Panc1 (cell line): Measurements from ENCODE around the gene ZNF428. TPM values are rescaled to one million over a fixed set of nuclear protein-coding genes. Genes with fewer than 3 reads are reported as not detected.

Source experiments
- ATAC-seq: fragments of 200-7000 bp; cut with Tn5 transposase; 2 replicates; pipeline ENCODE4 v1.9.1; 2020; ENCODE audit warnings: mild to moderate bottlenecking, moderate library complexity
- BruUV-seq: library from RNA; stranded (reverse); fragments of 400-500 nt; replicated peaks from 2 replicates; lab custom pipeline; 2021; lab: Mats Ljungman, UMichigan
- CTCF ChIA-PET: fragments of 300-600 bp; sonication (Branson Sonifier 250); formaldehyde crosslinking; loops from one replicate; lab custom pipeline; 2022; ENCODE audit warnings: antibody characterized with exemption; lab: Charles Lee
- POLR2A ChIA-PET: fragments of 300-600 bp; sonication (Branson Sonifier 250); formaldehyde crosslinking; loops from one replicate; lab custom pipeline; 2022; ENCODE audit warnings: antibody characterized with exemption; lab: Charles Lee
- DNase-seq: peaks from one replicate; pipeline ENCODE4 v3.0.0-alpha.2; 2010; ENCODE audit warnings: low read depth, low spot score
- H3K27ac ChIP-seq: 2 replicates; pipeline ENCODE4 v1.5.1; 2011; ENCODE audit warnings: mild to moderate bottlenecking, low read length, inconsistent platforms
- H3K27me3 ChIP-seq: fragments of 200-500 bp; sonication (Bioruptor generic); 2 replicates; pipeline ENCODE4 v1.6.0; 2014; ENCODE audit warnings: low read length, inconsistent platforms; ENCODE audit not compliant: control insufficient read depth, insufficient read depth
- H3K36me3 ChIP-seq: fragments of 200-500 bp; sonication (Bioruptor generic); 2 replicates; pipeline ENCODE4 v1.5.1; 2014; ENCODE audit warnings: inconsistent platforms, mild to moderate bottlenecking, low read length, moderate library complexity; ENCODE audit not compliant: control insufficient read depth, insufficient read depth
- H3K4me1 ChIP-seq: 2 replicates; pipeline ENCODE4 v1.5.1; 2011; ENCODE audit warnings: inconsistent platforms, mild to moderate bottlenecking, low read length, moderate library complexity; ENCODE audit not compliant: control insufficient read depth, insufficient read depth
- H3K4me3 ChIP-seq, 2 experiments: 2 replicates each; pipeline ENCODE4 v1.5.1; 2011 to 2012; ENCODE audit warnings: low read depth in 2 of 2, low read length in 2 of 2, mild to moderate bottlenecking in 2 of 2, inconsistent platforms in 1 of 2, moderate library complexity in 1 of 2
- H3K9me3 ChIP-seq: fragments of 200-500 bp; sonication (Bioruptor generic); 2 replicates; pipeline ENCODE4 v1.5.1; 2014; ENCODE audit warnings: low read depth, mild to moderate bottlenecking, inconsistent platforms, low read length, moderate library complexity; ENCODE audit not compliant: control insufficient read depth, insufficient read depth
- CTCF ChIP-seq: fragments of 450-650 bp; IDR thresholded peaks from 2 replicates; pipeline ENCODE4 v1.5.1; 2017; ENCODE audit warnings: mild to moderate bottlenecking
- POLR2AphosphoS5 ChIP-seq: IDR thresholded peaks from 2 replicates; pipeline ENCODE4 v1.6.1; 2012; ENCODE audit warnings: mild to moderate bottlenecking, low read depth, low read length, moderate library complexity
- REST ChIP-seq, 2 experiments: IDR thresholded peaks; 2 replicates each; pipeline ENCODE4 v1.6.1; 2011 to 2012; ENCODE audit warnings: low read depth in 2 of 2, control low read depth in 1 of 2, low read length in 1 of 2, mild to moderate bottlenecking in 1 of 2, moderate library complexity in 1 of 2; ENCODE audit not compliant: insufficient read depth in 1 of 2
- SIN3A ChIP-seq: IDR thresholded peaks from 2 replicates; pipeline ENCODE4 v1.6.1; 2012; ENCODE audit warnings: low read depth, mild to moderate bottlenecking, low read length, moderate library complexity, borderline replicate concordance; ENCODE audit not compliant: insufficient read depth
- TCF7L2 ChIP-seq: IDR thresholded peaks from 2 replicates; pipeline ENCODE4 v1.6.1; 2011; ENCODE audit warnings: mild to moderate bottlenecking, low read depth, low read length, inconsistent platforms
- in situ Hi-C: cut with HindIII; loops from 2 replicates; pipeline ENCODE4 v1.10.0; 2016; ENCODE audit warnings: low sequenced_read_pairs, low pct_unique_long_range_greater_than_20kb
- intact Hi-C: fragments of 100-400 bp; cut with micrococcal nuclease; formaldehyde crosslinking; loops from one replicate; pipeline ENCODE4 v1.10.0; 2022; ENCODE audit not compliant: unreplicated experiment
- total RNA-seq: library from RNA; stranded (reverse); gene quantifications from one replicate; pipeline ENCODE4 v1.2.1, GENCODE V29; 2021; ENCODE audit not compliant: unreplicated experiment

The ZNF428 gene
- total RNA-seq, 1 experiment from 2014 or later = 45.6 TPM

GRCh38 chr19:43628646-43629326, 9.4 kb upstream of the ZNF428 start:
- ChIA-PET CTCF (no interaction called here), POLR2A (no interaction called here)
- Histone ChIP-seq H3K4me3 (no peak overlapping the region), H3K27ac (no peak overlapping the region), H3K9me3 (no peaks in the 10 kb centered on the region), H3K4me1 (no peaks in the 10 kb centered on the region), H3K36me3 (no peaks in the 10 kb centered on the region), H3K27me3 (no peaks in the 10 kb centered on the region)
- no peak for ATAC-seq
- TF ChIP-seq CTCF = no peak
- no peak for TF ChIP-seq TCF7L2
- TF ChIP-seq SIN3A = no peak
- TF ChIP-seq REST (IDR thresholded peaks at IDR 0.05; ENCODE audit: insufficient read depth in 1 of 2, low read depth in 2 of 2, low read length in 1 of 2) = no peak
- no peak for TF ChIP-seq POLR2AphosphoS5
- BruUV-seq = no TSS peak
- in situ Hi-C loops = no loop called here
- no peak for DNase-seq
- intact Hi-C loops = no loop called here

- ChIA-PET POLR2A (no interaction called here), CTCF (no interaction called here)
- no peak overlapping the region for H3K4me3 ChIP-seq
- intact Hi-C loops = no loop called here
- H3K27ac ChIP-seq = no peak overlapping the region
- in situ Hi-C loops = no loop called here
- DNase-seq (no peak), ATAC-seq (no peak)
- BruUV-seq = no TSS peak
- no peak for TF ChIP-seq REST (IDR thresholded peaks at IDR 0.05; ENCODE audit: insufficient read depth in 1 of 2, low read depth in 2 of 2, low read length in 1 of 2)
- no peak for TF ChIP-seq SIN3A
- no peak for TF ChIP-seq CTCF
- no peak for TF ChIP-seq TCF7L2
- no peak for TF ChIP-seq POLR2AphosphoS5
- H3K27me3 ChIP-seq = no peaks in the 10 kb centered on the region
- no peaks in the 10 kb centered on the region for H3K9me3 ChIP-seq
- H3K36me3 ChIP-seq = no peaks in the 10 kb centered on the region
- no peaks in the 10 kb centered on the region for H3K4me1 ChIP-seq
These were observed 7.4 kb upstream of the ZNF428 start for GRCh38 chr19:43626838-43627237.
